Cardiac muscle cell (in vitro differentiated cells and primary cell): Measurements from ENCODE around the gene PDHX. TPM values are rescaled to one million over a fixed set of nuclear protein-coding genes. Genes with fewer than 3 reads are reported as not detected.
A peak's percentile ranks its signal among the peaks of the same experiment; 100 is the strongest.

ENCODE experiments used
- DNase-seq, 2 donors: peaks; one replicate each; pipeline versions ENCODE4 v3.0.0 to v3.0.0-alpha.2; 2010 to 2017; ENCODE audit warnings: low read depth in 1 of 2, low spot score in 1 of 2
- H3K27ac ChIP-seq: fragments of 200-600 bp; sonication (generic); 2 replicates; pipeline ENCODE4 v1.5.1; 2016
- H3K27me3 ChIP-seq: fragments of 200-600 bp; sonication (generic); 2 replicates; pipeline ENCODE4 v1.6.0; 2016; ENCODE audit warnings: control low read depth
- H3K36me3 ChIP-seq: fragments of 200-600 bp; sonication (generic); 2 replicates; pipeline ENCODE4 v1.5.1; 2016; ENCODE audit warnings: control low read depth
- H3K4me1 ChIP-seq: fragments of 200-600 bp; sonication (generic); 2 replicates; pipeline ENCODE4 v1.8.1; 2017; ENCODE audit warnings: low read depth, mild to moderate bottlenecking, mixed run types
- H3K4me3 ChIP-seq: fragments of 200-600 bp; sonication (generic); 2 replicates; pipeline ENCODE4 v1.5.1; 2016; ENCODE audit warnings: mild to moderate bottlenecking
- H3K9me3 ChIP-seq: fragments of 200-600 bp; sonication (generic); 2 replicates; pipeline ENCODE4 v1.5.1; 2017; ENCODE audit warnings: low read depth, mild to moderate bottlenecking, control low read depth
- CTCF ChIP-seq: IDR thresholded peaks from 2 replicates; pipeline ENCODE4 v1.5.1; 2012; ENCODE audit warnings: low read depth, mild to moderate bottlenecking, low read length
- polyA plus RNA-seq: library from polyadenylated mRNA; unstranded; fragments of >200 nt; fragmentation: Nextera tagmentation; extraction: Ambion mirVana; gene quantifications from 2 replicates; pipeline ENCODE4 v1.2.1, GENCODE V29; 2016
- total RNA-seq: library from RNA; depleted of rRNA; stranded (reverse); fragments of >200 nt; gene quantifications from 2 replicates; pipeline ENCODE4 v1.2.3, GENCODE V29; 2016

PDHX gene
- total and polyA plus RNA-seq, 2 experiments from 2014 or later: 69.9 to 87.1 TPM

- Histone ChIP-seq H3K27me3 (no peaks in the 10 kb centered on the region), H3K9me3 (no peaks in the 10 kb centered on the region), H3K4me3 (no peak overlapping the region), H3K36me3 (peaks cover 6% of the 10 kb centered on the region), H3K27ac (no peak overlapping the region), H3K4me1 (peaks cover 6% of the 10 kb centered on the region)
- no peak for TF ChIP-seq CTCF
- peak in 1 of 2 donors; percentile 38 for DNase-seq
These were observed 83.0 kb downstream of the PDHX start for GRCh38 chr11:34999453-34999852.

- DNase-seq: no peak
- no peak for TF ChIP-seq CTCF
- Histone ChIP-seq H3K27me3 (no peaks in the 10 kb centered on the region), H3K27ac (no peak overlapping the region), H3K36me3 (no peaks in the 10 kb centered on the region), H3K4me3 (no peak overlapping the region), H3K9me3 (no peaks in the 10 kb centered on the region), H3K4me1 (no peaks in the 10 kb centered on the region)
These were observed 86.8 kb downstream of the PDHX start for GRCh38 chr11:35003186-35003585.

- H3K4me3 ChIP-seq: no peak overlapping the region
- TF ChIP-seq CTCF: no peak
- no peaks in the 10 kb centered on the region for H3K9me3 ChIP-seq
- no peaks in the 10 kb centered on the region for H3K36me3 ChIP-seq
- no peak for DNase-seq
- no peak overlapping the region for H3K27ac ChIP-seq
- H3K27me3 ChIP-seq: no peaks in the 10 kb centered on the region
- no peaks in the 10 kb centered on the region for H3K4me1 ChIP-seq
These were observed 87.2 kb downstream of the PDHX start for GRCh38 chr11:35003658-35004057.

GRCh38 chr11:35005141-35005780, 88.8 kb downstream of the PDHX start:
- no peak overlapping the region for H3K4me3 ChIP-seq
- no peak for TF ChIP-seq CTCF
- no peaks in the 10 kb centered on the region for H3K27me3 ChIP-seq

GRCh38 chr11:35006389-35007128, 90.1 kb downstream of the PDHX start:
- Histone ChIP-seq H3K9me3 (no peaks in the 10 kb centered on the region), H3K4me1 (no peaks in the 10 kb centered on the region), H3K27ac (no peak overlapping the region), H3K27me3 (no peaks in the 10 kb centered on the region), H3K4me3 (no peak overlapping the region), H3K36me3 (no peaks in the 10 kb centered on the region)
- no peak for TF ChIP-seq CTCF
- DNase-seq: no peak

More at GRCh38 chr11:35005141-35005780, 88.8 kb downstream of the PDHX start:
- Histone ChIP-seq H3K9me3 (no peaks in the 10 kb centered on the region), H3K36me3 (no peaks in the 10 kb centered on the region), H3K27ac (no peak overlapping the region), H3K4me1 (no peaks in the 10 kb centered on the region)
- DNase-seq: no peak
